Stimulated activated CD4-positive, alpha-beta T cell treated with anti-CD3 and anti-CD28 coated beads, Interleukin-2, amount 100 ng/mL, for 4 hours (primary cell): ENCODE data around the gene UQCR10.
"Not testable (repeated sequence)": the region's sequence is repeated elsewhere in the genome, so short reads cannot be mapped to it uniquely, and the experiment has no call there.

Experiments
- DNase-seq: peaks from one replicate; pipeline ENCODE4 v3.0.0-alpha.2; 2020; ENCODE audit warnings: low read depth

UQCR10 gene

DNA sequence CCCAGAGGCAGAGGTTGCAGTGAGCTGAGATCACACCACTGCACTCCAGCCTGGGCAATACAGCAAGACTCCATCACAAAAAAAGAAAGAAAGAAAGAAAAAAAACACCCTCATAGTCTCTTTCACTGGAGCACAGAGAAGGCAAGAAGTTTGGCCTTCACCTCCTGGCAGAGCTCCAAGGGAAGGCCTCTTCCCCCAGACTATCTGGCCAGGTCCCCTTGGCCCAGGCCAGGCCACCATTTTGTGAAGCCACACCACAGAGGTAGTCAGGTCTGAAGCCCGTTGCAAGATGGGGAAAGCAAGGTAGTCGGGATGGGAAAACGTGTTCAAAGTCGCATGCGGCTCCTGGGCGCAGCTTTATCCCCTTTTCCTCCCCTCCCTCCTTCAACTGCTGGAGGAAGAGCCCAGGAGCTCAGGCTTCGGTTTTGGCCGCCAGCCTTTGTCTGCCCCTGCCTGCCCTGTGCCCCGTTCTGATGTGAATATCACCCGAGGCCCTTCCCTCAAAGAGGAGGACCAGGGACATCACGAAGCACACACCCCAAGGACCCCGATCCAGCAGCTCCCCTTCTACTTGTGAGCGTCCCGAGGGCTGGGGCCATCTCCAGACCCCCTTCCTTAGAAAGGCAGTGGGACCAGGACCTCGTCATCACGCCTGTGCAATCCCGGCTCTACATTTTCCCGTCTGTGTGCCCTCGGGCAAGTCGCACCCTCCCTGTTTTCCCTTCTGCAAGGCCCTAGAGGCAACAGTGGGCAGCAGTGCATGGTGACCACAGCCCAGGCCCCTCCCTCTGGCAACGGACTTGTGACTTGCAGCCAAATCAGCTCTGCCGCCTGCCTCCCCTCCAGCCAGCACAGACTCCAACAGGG, 29.7 kb upstream of the UQCR10 start:
- no peak for DNase-seq

DNA sequence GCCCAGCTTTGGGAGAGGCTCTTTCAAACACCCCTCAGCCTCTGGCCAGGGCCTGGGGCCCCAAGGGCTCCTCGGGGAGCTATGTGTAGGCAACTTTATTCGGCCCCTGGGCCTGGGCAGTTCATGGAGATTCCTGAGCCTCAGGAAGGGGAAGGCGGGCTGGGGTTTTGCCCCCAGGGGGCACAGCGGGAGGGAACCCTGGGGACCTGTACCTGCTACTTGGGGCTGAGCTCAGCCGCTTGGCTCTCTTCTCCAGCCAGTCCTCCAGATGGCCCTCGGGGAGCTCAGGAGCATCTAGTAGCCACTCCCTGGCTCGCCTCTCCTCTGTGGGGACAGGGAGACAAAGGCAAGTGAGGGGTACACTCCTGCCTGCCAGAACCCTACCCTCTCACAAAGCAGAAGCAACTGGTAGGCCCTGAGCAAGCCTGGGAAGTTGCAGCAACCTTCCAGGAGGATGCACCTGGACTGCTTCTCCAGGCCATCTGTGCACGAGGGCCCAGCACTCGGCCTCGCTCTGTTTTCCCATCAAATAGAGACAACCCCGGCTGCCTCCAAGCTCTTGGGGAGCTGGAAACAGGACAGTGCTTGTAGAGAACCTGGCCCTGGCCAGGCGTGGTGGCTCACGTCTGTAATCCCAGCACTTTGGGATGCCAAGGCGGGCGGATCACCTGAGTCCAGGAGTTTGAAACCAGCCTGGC, 28.9 kb upstream of the UQCR10 start:
- DNase-seq, result no peak

DNA sequence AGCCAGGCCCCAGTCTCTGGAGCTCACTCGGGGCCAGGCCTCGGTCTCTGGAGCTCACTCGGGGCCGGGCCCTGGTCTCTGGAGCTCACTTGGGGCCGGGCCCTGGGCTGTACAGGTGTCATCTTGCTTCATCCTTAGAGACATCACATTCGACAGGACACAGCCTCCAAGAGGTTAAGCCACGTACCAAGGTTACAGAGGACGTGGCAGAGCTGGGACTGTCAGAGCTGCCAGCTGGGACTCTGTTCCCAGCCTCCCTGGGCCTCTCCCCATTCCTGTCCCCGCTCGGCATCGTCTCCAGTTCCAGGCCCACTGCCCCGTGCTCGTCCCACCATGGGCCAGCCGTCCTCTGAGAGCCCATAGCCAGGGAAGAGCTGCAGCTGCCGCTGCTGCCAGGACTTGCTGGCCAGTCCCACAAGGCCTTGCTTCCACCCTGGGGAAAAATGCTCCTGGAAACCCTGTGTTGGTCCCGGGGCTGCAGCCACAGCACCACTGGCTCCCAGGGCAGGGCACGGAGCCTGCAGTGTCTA, 27.8 kb upstream of the UQCR10 start:
- DNase-seq, result no peak

DNA sequence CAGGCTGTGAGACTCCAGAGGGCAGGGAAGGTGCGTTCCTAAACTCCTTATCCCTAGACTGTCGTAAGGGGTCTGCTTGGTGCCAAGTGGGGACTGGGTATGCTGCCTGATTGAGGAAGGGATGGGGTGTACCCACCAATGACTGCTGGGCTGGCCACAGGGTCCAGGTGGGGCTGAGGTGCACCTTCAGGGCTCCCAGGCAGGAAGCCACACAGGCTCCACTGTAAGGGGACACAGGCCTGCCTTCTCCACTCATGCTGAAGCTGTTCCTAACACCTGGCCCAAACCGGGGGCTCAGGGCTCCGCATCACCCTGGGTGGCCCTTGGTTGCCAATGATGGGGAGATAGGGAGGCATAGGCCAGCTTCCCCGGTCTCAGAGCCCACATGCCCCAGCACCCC, 27.0 kb upstream of the UQCR10 start:
- DNase-seq, result no peak

DNA sequence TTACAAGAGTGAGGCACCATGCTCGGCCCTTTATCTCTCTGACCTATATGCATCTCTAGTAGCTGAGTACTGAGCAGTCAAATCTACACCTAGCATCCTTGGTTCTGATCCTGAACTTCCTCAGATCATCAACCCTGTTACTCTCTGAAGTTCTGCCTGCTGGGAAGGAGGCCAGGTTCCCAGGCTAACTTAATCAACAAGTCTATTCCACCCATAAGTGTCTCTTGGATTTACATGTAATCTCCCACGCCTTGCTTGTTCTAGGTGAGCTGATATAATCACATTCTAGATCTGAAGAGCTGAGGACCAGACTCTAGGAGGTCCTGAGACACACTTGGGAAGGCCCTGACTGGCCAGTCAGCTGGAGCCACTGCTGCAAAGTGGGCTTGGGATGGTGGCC, 25.2 kb upstream of the UQCR10 start:
- DNase-seq, result no peak

DNA sequence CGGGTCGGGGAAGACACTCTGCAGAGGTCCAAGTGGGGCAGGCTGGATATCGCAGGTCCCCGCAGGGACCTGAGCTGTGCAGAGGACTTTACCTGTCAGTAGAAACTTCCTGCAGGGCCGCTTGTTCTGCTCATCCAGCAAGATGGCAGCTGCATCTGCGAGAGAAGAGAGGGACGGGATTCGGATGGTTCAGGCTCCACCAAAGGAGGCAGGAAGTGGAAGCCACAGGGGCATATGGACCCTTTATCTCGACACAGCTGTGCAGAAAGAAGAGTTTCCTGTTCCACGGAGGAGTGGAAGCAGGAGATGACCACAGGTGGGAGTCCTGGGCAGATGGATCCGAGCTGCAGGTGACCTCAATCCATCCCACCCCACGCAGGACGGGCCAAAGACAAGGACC, 24.8 kb upstream of the UQCR10 start:
- DNase-seq, result no peak

DNA sequence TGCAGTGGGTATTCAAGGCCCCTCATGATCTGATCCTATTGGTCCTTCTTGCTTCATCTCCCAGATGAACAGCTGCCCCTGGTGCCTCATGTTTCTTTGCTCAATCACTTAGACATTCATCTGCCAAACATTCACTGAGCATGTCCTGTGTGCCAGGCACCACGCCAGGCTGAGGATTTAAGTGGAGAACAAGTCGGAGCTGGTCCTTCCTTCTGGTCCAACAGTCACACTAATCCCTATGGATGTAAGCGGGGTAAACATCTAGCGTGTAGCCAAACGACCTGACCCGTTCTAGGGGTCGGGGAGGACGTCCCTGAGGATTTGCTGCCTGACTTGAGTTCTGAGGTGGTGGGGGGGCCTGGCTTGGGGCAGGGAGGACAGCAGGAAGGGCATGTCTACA, 22.3 kb upstream of the UQCR10 start:
- no peak for DNase-seq

DNA sequence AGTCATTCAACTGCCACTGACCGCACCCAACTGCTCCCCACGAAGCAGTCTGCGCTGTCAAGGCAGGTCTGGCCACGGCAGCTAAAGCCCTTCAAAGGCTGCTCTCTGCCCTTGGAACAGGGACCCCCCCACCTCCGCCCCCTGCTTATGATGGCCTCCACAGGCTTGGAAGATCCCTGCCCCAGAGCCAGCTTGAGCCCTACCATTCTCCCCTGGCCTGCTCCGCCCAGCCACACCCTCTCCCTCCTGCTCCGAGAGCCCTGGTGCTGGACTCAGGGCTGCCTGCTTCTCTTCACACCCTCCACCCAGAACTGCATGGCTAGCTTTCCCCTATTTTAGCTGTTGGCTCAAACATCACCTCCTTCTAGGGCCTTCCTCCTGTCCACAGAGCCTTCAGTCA, 19.3 kb upstream of the UQCR10 start:
- no peak for DNase-seq

DNA sequence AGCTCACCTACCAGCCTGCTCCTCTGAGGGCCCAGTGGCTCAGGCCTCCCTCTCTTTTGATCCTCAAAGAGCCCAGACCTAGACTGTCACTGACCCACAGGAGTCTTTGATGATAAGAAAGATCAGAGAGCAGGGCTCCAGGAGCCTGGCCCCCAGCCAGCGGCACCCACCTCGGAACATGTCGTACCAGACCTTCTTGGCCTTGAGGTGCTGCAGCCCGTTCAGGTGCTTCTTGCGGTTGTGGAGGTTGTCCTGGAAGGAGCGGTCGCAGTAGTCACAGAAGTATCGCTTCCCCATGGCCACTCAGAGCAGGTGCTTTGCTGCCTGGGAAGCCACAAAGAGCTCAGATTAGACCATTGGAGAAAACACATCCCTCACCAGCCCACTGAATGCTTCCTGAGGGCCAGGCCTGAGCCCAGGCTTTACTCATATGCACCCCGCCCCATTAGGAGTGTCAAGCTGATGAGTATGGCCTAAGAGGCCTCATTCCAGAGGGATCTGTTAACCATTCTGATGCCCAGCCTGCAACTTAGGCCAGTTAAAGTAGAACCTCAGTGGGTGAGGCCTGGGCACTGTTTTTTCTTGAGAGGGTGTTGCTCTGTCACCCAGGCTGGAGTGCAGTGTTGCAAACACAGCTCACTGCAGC, 18.8 kb upstream of the UQCR10 start:
- no peak for DNase-seq

DNA sequence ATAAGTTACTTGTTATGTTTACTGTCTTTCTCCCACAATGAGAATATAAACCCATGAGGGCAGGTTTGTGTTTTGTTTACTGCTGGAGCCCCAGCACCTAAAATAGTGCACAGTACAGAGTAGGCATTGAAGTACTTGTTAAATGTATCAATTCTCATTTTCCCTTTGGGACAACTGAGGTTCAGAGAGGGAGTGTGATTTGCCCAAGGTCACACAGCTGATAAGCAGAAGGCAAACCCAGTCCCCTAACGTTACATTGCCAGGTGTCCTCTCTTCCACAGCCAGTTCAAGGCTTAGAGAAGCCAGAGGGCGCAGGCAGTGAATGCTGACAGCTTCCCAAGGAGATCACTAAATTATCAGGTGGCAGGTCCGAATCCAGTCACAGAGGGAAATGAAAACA, 17.1 kb upstream of the UQCR10 start:
- DNase-seq, result no peak

DNA sequence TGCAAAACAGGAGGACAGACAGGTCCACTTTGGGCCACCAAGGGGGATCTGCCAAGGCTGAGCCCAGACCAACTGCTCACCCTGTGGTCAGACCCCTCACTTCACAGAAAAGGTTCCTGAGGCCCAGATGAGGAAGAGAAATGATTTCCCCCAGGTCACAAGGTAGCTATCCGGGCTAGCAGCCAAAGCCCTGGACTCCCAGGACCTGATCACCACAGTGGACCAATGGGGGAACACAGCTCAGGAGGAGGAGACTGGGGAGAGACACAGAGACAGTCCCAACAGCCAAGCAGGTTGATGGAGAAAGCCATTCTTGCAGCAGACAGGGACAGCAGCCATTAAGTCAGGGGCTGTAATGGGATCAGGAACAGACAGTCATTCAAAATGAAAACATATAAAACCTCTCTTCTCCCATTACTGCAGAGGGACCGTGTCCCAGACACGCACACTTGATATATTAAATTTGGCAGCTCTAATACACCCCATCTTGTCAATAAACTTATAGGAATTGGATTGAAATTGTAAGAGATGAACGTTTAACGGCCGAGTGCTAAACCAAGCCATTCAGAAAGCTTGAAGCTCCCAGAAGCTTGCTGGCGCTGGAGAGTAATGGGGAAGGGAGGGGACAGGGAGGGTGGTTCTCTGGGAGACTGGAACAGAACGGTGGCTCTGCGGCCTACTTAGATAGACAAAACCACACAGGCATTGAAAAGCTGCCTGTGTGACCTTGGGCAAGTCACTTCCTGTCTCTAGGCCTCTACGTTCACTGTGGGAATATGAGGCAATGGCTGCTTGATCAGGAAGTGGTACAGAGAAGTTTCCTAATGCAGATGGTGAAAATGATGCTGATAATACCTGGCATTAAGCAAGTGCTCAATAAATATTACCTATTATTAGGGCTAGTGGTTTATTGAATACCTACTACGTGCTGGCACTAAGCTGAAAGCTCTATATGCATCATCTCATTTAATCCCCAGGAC, 16.3 kb upstream of the UQCR10 start:
- DNase-seq, result no peak

DNA sequence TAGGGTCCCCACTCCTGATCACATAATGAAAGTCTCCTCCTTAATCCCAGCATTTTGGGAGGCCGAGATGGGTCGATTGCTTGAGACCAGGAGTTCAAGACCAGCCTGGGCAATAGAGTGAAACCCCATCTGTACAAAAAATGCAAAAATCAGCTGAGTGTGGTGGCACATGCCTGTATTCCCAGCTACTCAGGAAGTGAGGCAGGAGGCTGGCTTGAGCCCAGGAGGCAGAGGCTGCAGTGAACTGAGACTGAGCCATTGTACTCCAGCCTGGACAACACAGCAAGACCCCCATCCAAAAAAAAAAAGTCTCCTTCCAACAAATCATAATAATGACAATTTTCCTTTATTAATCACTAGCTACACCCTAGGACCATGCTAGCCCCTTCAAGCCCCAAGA, 15.5 kb upstream of the UQCR10 start:
- DNase-seq, result no peak

DNA sequence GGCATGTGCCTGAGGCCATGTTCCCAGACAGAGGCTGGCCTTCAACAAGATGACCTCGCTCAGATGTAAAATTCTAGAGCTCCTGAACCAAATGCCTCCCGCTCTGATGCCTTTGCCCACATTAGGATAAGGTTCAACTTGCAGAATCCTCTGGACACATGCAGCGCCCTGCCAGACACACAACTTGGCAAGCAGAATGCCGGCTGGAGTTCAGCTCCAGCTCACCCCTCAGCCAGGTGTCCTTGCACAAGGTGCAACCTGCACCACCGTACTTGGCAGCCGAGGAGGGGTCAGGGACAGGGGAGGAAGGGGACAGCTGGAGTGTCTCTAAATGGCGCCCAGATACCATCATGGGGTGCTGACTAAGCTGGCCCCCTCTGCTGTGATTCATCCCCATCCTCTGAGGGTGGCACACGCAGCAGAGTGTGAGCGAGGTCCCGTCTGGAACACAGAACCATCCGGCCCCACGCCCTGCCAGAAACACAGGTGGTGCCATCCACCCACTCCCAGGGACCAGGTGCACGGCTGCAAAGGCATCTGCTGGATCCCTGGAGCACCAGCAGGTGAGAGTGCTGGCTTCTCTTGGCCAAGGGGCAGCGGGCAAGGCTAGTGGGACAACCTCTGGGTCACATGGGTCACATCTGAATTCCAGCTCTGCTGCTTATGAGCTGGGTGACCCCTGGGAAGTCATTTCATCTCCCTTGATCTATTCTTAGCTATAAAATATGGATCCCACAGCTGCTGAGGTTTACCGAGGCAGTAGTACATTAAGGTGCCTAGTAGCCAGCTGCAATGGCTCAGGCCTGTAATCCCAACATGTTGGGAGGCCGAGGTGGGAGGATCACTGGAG, 13.1 kb upstream of the UQCR10 start:
- DNase-seq, result no peak

DNA sequence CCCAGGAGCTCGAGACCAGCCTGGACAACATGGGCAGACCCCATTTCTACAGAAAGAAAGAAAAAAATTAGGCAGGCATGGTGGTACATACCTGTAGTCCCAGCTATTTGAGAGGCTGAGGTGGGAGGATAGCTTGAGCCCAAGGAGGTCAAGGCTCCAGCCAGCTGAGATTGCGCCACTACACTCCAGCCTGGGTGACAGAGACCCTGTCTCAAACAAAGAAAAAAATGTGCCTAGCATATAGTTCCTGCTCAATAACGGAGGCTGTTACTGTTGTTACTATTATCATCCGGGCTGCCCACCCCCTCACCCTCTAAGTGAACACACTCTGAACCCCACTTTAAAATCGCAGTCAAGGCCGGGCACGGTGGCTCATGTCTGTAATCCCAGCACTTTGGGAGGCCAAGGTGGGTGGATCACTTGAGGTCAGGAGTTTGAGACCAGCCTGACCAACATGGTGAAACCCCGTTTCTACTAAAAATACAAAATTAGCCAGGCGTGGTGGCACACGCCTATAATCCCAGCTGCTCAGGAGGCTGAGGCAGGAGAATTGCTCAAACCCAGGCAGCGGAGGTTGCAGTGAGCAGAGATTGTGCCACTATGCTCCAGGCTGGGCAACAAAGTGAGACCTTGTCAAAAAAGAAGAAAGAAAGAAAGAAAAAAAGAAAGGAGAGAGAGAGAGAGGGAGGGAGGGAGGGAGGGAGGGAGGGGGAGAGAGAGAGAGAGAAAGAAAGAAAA, 12.3 kb upstream of the UQCR10 start:
- DNase-seq, result not testable (repeated sequence)

DNA sequence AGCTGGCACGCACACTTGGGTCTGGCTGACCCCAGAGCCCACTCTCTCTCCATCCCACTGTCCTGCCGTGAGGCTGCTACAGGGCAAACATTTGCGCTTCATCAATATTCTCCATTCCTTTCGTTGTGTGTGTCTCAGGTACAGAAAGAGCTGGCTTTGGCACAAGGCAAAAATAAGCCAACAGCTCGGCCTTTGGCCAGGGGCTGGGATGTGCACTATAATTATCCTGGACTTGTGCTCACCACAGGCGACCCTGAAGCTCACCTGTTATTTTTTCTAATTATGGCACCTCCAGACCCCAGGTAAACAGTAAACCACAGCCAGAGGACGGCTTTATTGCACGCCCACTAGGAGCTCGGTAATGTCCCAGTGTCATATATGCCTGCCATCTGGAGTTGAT, 11.3 kb upstream of the UQCR10 start:
- DNase-seq, result no peak

DNA sequence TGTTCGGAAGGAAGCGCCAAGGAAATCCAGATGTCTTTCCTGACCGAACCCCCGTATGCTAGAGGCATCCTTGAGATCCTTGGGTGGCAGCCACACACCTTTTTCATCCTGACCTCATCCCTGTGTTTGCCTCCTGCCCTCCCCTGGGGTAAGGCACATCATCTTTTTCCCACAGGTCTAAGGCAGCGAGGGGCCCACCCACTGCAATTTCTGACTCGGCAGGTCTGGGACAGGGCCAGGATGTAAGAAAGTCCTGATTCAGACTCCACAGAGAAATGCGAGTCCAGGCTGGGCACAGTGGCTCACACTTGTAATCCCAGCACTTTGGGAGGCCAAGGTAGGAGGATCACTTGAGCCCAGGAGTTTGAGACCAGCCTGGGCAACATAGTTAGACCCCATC, 10.8 kb upstream of the UQCR10 start:
- no peak for DNase-seq

DNA sequence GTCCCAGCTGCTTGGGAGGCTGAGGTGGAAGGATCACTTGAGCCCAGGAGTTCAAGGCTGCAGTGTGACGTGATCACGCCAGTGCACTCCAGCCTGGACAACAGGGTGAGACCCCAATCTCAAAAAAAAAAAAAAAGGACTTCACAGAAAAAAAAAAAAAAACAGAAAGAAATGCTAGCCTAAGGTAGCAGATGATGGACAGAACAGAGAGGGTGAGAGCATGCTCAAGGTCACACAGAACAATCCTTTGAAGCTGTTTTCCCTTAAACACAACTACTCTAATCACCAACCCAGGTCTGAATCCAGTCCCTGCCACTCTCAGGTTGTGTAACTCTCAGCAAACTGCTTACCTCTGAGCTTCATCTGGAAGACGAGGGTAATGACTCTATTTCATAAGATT, 10.1 kb upstream of the UQCR10 start:
- DNase-seq, result no peak

DNA sequence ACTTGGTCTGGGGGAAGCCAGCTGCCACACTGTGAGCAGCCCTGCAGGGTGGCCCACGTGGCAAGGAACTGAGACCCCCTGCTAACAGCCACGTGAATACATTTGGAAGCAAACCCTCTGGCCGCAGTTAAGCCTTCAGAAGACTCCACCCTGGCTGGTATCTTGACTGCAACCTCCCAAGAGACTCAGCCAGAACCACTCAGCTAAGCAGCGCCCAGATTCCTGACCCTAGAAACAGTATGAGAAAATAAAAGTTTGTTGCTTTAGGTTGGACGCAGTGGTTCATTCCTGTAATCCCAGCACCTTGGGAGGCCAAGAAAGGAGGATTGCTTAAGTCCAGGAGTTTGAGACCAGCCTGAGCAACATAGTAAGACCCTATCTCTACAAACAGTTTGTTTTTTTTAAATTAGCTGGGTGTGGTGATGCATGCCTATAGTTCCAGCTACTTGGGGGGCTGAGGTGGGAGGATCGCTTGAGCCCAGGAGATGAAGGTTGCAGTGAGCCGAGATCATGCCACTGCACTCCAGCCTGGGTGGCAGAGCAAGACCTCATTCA, 9.0 kb upstream of the UQCR10 start:
- no peak for DNase-seq

DNA sequence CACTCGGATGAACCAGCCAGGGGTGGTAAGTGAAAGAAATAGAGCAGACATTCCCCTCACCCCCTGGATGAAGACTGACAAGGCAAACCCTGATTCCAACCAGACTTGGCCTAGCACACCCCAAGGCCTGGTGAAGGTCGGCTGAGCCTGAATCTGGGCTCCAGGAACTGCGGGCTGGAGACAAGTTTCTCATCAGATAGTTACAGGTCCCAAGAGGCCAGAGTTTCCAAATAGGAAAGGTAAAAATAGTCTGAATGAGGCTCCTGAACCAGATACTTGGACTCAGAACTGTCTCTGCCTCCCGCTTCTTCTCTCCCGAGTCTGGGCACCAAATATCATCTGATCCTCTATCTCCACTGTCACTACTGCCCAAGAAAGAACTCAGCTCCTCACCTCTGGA, 8.2 kb upstream of the UQCR10 start:
- no peak for DNase-seq

DNA sequence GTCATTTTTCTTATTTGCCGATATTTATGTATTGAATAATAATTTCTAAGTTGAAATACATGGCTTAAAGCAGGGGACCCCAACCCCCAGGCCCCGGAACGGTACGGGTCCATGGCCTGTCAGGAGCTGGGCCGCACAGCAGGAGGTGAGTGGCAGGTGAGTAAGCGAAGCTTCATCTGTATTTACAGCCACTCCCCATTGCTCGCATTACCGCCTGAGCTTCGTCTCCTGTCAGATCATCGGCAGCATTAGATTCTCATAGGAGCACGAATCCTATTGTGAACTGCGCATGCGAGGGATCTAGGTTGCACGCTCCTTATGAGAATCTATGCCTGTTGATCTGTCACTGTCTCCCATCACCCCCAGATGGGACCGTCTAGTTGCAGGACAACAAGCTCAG, 4.9 kb upstream of the UQCR10 start:
- DNase-seq, result no peak
